Lung (tissue), 12 donors: ENCODE measurements around the gene KLHL25. TPM values are rescaled to one million over a fixed set of nuclear protein-coding genes. Genes with fewer than 3 reads are reported as not detected.
A peak's percentile ranks its signal among the peaks of the same experiment; 100 is the strongest.

Experiments used
- ATAC-seq: fragments of 200-7000 bp; cut with Tn5 transposase; one replicate; pipeline ENCODE4 v1.9.1; 2020; ENCODE audit warnings: moderate number of reproducible peaks; ENCODE audit not compliant: insufficient read depth, low FRiP score
- DNase-seq, 3 donors: peaks; one replicate each; pipeline ENCODE4 v3.0.0-alpha.2; 2013 to 2017
- H3K27ac ChIP-seq, 2 donors: one replicate each; pipeline ENCODE4 v1.5.1; 2013; ENCODE audit warnings: mild to moderate bottlenecking in 2 of 2, moderate library complexity in 2 of 2, control low read depth in 1 of 2, inconsistent platforms in 1 of 2, low read depth in 1 of 2, low read length in 1 of 2
- H3K27me3 ChIP-seq, 3 donors: one replicate each; pipeline ENCODE4 v1.5.1; 2013; ENCODE audit warnings: low read length in 2 of 3; ENCODE audit not compliant: control insufficient read depth in 3 of 3, insufficient read depth in 3 of 3
- H3K36me3 ChIP-seq, 4 donors: one replicate each; pipeline ENCODE4 v1.5.1; 2013; ENCODE audit warnings: low read length in 4 of 4, mild to moderate bottlenecking in 1 of 4, moderate library complexity in 1 of 4; ENCODE audit not compliant: control insufficient read depth in 4 of 4, insufficient read depth in 4 of 4
- H3K4me1 ChIP-seq, 5 donors: one replicate each; pipeline ENCODE4 v1.5.1; 2013; ENCODE audit warnings: low read length in 5 of 5, mild to moderate bottlenecking in 2 of 5, moderate library complexity in 1 of 5; ENCODE audit not compliant: control insufficient read depth in 5 of 5, insufficient read depth in 5 of 5
- H3K4me3 ChIP-seq: one replicate; pipeline ENCODE4 v1.5.1; 2013; ENCODE audit warnings: mild to moderate bottlenecking, control low read depth, moderate library complexity
- H3K9ac ChIP-seq, 2 donors: one replicate each; pipeline ENCODE4 v1.5.1; 2013; ENCODE audit warnings: low read length in 2 of 2, control low read depth in 1 of 2; ENCODE audit not compliant: insufficient read depth in 1 of 2
- H3K9me3 ChIP-seq, 4 donors: one replicate each; pipeline ENCODE4 v1.5.1; 2013; ENCODE audit warnings: low read length in 3 of 4, mild to moderate bottlenecking in 1 of 4, moderate library complexity in 1 of 4; ENCODE audit not compliant: control insufficient read depth in 4 of 4, insufficient read depth in 3 of 4
- CTCF ChIP-seq: IDR thresholded peaks from 2 replicates; pipeline ENCODE4 v1.5.1; 2012; ENCODE audit warnings: mild to moderate bottlenecking; ENCODE audit errors: control extremely low read depth, extremely low read depth
- WGBS, 2 donors: extraction: QIAGEN DNeasy Blood & Tissue Kit; methylation state at CpG; one replicate each; pipeline ENCODE4 v1.1.7; 2013; 5-methylcytosine and 5-hydroxymethylcytosine counted together
- polyA plus RNA-seq, 2 donors: library from polyadenylated mRNA; stranded (reverse); fragments of 200-250 nt; gene quantifications; one replicate each; pipeline ENCODE4 v1.2.1, GENCODE V29; 2013
- total RNA-seq, 2 donors: library from RNA; depleted of rRNA in 1 of 2; stranded (reverse); fragments of >200 nt in 1 of 2; gene quantifications; one replicate each; pipeline ENCODE4 v1.2.1, GENCODE V29; 2014 to 2021
- donor health status: control.
- donor health status: control.
- donor health status: Bipolar disorder and iron deficiency.
- donor health status: healthy.
- donor health status: DM: yes; HTN: yes; CAD: no.

Gene KLHL25
- total and polyA plus RNA-seq, 4 donors, result 3.0 to 9.2 (median 7.1) TPM

GRCh38 chr15:85749261-85750151 lies 45.2 kb downstream of the KLHL25 start:
- H3K4me1 ChIP-seq, result peaks cover 0 to 48% (median 13%) of the 10 kb centered on the region in 5 donors
- peak overlapping the region in 1 of 2 donors; percentile 56 for H3K9ac ChIP-seq
- DNase-seq, result peak; percentile 72 to 82 (median 82)
- H3K27ac ChIP-seq, result peak overlapping the region; percentile 29 to 67
- H3K27me3 ChIP-seq, result no peaks in the 10 kb centered on the region
- H3K36me3 ChIP-seq, result peaks cover 14 to 35% (median 25%) of the 10 kb centered on the region in 4 donors
- H3K4me3 ChIP-seq, result no peak overlapping the region
- TF ChIP-seq CTCF, result no peak
- ATAC-seq, result no peak
- 76 to 81% methylated on average over 21 of the region's 21 CpGs for WGBS, 2 donors
- H3K9me3 ChIP-seq, result no peaks in the 10 kb centered on the region

- DNase-seq, result peak in 1 of 3 donors; percentile 10
- no peak for TF ChIP-seq CTCF
- Histone ChIP-seq H3K9ac (peak overlapping the region in 1 of 2 donors; percentile 56), H3K4me3 (no peak overlapping the region), H3K9me3 (no peaks in the 10 kb centered on the region), H3K27ac (no peak overlapping the region), H3K27me3 (no peaks in the 10 kb centered on the region), H3K4me1 (peaks cover 0 to 48% (median 13%) of the 10 kb centered on the region in 5 donors), H3K36me3 (peaks cover 20 to 42% (median 31%) of the 10 kb centered on the region in 4 donors)
- no peak for ATAC-seq
- WGBS, 2 donors, result 87 to 88% methylated on average over 11 of the region's 11 CpGs
These were observed 46.0 kb downstream of the KLHL25 start for GRCh38 chr15:85748729-85749128.

GRCh38 chr15:85748176-85748575 lies 46.5 kb downstream of the KLHL25 start:
- Histone ChIP-seq H3K4me3 (no peak overlapping the region), H3K9me3 (no peaks in the 10 kb centered on the region), H3K27me3 (no peaks in the 10 kb centered on the region), H3K4me1 (peaks cover 0 to 48% (median 13%) of the 10 kb centered on the region in 5 donors), H3K36me3 (peaks cover 24 to 47% (median 36%) of the 10 kb centered on the region in 4 donors), H3K9ac (no peak overlapping the region), H3K27ac (no peak overlapping the region)
- ATAC-seq (no peak), DNase-seq (peak in 1 of 3 donors; percentile 2)
- TF ChIP-seq CTCF, result no peak
- WGBS, 2 donors, result 94 to 95% methylated on average over 9 of the region's 9 CpGs
